GM18508 (cell line): ENCODE data around the gene PCDHGA1.
"Not testable (repeated sequence)": the region's sequence is repeated elsewhere in the genome, so short reads cannot be mapped to it uniquely, and the experiment has no call there.

ENCODE experiments used
- ATAC-seq: cut with Tn5 transposase; IDR thresholded peaks from one replicate; pipeline ENCODE4 v1.9.1; 2021; ENCODE audit warnings: moderate number of reproducible peaks; ENCODE audit not compliant: insufficient read depth, unreplicated experiment

PCDHGA1 gene

GRCh38 chr5:141375444-141376155, 45.3 kb downstream of the PCDHGA1 start:
- ATAC-seq: not testable (repeated sequence)

DNA sequence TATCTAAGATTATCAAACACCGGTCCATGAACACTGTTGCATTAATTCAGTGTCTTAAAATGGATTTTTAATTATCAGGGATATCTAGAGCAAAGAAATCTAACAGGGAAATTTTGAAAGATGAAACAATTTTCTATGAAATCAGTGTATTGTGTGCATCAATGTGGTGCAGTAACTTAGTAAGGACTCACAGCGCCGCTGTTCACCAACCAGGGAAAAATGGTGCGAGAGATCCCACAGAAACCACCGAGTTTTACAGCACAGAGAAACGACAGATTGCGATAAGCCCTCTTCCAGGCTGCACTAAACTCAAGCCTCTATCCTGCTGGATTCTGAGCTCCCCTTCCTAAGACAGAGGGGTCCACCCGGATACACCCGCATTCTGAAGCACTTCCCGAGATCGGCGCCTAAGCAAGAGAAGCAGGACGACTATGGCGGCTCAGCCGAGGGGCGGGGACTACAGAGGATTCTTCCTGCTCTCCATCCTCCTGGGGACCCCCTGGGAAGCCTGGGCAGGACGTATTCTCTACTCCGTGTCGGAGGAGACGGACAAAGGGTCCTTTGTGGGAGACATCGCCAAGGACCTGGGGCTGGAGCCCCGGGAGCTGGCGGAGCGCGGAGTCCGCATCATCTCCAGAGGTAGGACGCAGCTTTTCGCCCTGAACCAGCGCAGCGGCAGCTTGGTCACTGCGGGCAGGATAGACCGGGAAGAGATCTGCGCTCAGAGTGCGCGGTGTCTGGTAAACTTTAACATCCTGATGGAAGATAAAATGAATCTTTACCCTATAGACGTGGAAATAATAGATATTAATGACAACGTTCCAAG, 52.4 kb downstream of the PCDHGA1 start, which contains the start of gene PCDHGA7:
Gene PCDHGA7 (plus strand): TSS at position 274 of the 826 bp plus-strand sequence. CDS start 158 bp downstream, at position 432.
- no peak for ATAC-seq

DNA sequence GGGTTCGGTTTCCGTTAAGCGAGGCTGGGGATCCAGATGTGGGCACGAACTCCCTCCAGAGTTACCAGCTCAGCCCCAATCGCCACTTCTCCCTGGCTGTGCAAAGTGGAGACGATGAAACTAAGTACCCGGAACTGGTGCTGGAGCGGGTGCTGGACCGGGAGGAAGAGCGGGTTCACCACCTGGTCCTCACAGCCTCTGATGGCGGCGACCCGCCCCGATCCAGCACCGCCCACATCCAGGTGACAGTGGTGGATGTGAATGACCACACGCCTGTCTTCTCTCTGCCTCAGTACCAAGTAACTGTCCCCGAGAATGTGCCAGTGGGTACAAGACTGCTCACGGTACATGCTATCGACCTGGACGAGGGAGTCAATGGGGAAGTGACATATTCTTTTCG, 53.0 kb downstream of the PCDHGA1 start:
- ATAC-seq: no peak

- no peak for ATAC-seq
Observed at GRCh38 chr5:141384471-141385267, 54.4 kb downstream of the PCDHGA1 start.

DNA sequence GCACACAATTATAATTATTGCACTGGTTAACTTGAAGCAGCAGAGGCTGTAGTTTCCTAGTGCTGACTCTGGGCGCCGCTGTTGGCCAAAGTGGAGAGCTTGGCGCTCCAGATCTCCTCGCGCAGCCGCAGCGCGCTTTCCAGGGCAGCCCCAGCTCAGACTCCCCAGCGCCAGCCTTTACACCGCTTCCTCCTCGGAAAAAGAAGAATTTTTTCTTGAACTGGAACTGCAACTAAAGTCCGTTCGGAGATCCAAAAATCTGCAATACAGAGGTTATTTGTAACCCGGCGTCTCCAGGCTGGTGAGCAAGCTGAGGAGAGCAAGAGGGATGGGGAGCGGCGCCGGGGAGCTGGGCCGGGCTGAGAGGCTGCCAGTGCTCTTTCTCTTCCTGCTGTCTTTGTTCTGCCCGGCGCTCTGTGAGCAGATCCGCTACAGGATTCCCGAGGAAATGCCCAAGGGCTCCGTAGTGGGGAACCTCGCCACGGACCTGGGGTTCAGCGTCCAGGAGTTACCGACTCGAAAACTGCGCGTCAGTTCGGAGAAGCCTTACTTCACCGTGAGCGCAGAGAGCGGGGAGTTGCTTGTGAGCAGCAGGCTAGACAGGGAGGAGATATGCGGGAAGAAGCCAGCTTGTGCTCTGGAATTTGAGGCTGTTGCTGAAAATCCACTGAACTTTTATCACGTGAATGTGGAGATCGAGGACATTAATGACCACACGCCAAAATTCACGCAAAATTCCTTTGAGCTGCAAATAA, 57.4 kb downstream of the PCDHGA1 start, which contains the start of gene PCDHGB4:
Gene PCDHGB4 (plus strand): TSS at position 142 of the 755 bp plus-strand sequence. CDS start 187 bp downstream, at position 329.
- peak; percentile 89 for ATAC-seq

- no peak for ATAC-seq
Observed at GRCh38 chr5:141388661-141389060, 58.3 kb downstream of the PCDHGA1 start.

- ATAC-seq: no peak
Observed at GRCh38 chr5:141389153-141390042, 59.1 kb downstream of the PCDHGA1 start.

DNA sequence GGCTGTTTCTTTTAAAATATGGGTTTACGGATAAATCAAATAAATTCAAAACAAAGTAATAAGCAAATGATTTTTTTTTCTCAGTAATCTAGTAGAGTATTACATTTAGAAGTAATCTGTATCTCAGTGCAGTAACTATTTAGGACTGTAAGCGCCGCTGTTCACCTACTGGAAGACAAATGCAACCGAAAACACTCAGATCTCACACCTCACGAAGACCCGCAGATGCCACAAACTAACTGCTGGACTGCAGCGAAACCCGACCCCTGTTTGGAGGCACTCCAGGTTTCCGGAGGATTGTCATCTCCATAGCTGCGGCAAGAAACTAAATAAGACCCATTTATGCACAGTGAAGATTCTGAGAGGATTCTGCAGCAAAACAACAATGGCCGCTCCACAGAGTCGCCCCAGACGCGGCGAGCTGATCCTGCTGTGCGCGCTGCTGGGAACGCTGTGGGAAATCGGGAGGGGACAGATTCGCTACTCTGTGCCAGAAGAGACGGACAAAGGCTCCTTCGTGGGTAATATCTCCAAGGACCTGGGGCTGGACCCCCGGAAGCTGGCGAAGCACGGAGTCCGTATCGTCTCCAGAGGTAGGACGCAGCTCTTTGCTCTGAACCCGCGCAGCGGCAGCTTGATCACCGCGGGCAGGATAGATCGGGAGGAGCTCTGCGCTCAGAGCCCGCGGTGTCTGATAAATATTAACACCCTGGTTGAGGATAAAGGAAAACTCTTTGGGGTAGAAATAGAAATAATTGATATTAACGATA, 62.3 kb downstream of the PCDHGA1 start, which contains the start of gene PCDHGA8:
Gene PCDHGA8 (plus strand): TSS at position 205 of the 770 bp plus-strand sequence. CDS start 181 bp downstream, at position 386.
- no peak for ATAC-seq

DNA sequence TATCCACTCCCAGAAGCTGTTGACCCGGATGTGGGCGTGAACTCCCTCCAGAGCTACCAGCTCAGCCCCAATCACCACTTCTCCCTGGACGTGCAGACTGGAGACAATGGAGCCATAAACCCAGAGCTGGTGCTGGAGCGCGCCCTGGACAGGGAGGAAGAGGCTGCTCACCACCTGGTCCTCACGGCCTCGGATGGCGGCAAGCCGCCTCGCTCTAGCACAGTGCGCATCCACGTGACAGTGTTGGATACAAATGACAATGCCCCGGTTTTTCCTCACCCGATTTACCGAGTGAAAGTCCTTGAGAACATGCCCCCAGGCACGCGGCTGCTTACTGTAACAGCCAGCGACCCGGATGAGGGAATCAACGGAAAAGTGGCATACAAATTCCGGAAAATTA, 63.0 kb downstream of the PCDHGA1 start:
- ATAC-seq: no peak

DNA sequence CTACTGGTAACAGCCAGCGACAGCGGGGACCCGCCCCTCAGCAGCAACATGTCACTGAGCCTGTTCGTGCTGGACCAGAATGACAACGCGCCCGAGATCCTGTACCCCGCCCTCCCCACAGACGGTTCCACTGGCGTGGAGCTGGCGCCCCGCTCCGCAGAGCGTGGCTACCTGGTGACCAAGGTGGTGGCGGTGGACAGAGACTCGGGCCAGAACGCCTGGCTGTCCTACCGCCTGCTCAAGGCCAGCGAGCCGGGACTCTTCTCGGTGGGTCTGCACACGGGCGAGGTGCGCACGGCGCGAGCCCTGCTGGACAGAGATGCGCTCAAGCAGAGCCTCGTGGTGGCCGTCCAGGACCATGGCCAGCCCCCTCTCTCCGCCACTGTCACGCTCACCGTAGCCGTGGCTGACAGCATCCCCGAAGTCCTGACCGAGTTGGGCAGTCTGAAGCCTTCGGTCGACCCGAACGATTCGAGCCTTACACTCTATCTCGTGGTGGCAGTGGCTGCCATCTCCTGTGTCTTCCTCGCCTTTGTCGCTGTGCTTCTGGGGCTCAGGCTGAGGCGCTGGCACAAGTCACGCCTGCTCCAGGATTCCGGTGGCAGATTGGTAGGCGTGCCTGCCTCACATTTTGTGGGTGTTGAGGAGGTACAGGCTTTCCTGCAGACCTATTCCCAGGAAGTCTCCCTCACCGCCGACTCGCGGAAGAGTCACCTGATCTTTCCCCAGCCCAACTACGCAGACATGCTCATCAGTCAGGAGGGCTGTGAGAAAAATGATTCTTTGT, 64.3 kb downstream of the PCDHGA1 start:
- ATAC-seq: not testable (repeated sequence)

GRCh38 chr5:141397756-141398551, 67.6 kb downstream of the PCDHGA1 start, which contains the start of gene PCDHGB5:
PCDHGB5 (plus strand) TSS chr5:141397947; CDS start chr5:141398128, 181 bp downstream.
- ATAC-seq: peak; percentile 97

DNA sequence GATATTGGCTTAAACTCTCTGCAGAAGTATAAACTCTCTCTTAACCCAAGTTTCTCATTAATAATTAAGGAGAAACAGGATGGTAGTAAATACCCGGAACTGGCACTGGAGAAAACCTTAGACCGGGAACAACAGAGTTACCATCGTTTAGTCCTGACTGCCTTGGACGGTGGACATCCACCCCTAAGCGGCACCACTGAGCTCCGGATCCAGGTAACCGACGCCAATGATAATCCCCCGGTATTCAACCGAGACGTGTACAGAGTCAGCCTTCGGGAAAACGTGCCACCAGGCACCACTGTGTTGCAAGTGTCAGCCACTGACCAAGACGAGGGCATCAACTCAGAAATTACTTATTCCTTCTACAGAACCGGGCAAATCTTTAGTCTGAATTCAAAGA, 68.3 kb downstream of the PCDHGA1 start:
- no peak for ATAC-seq

- ATAC-seq: no peak
Observed at GRCh38 chr5:141399555-141400258, 69.4 kb downstream of the PCDHGA1 start.

- no peak for ATAC-seq
Observed at GRCh38 chr5:141402553-141403243, 72.4 kb downstream of the PCDHGA1 start, which contains the start of gene PCDHGA9. PCDHGA9 (plus strand) TSS chr5:141402778; CDS start chr5:141402953, 175 bp downstream.

DNA sequence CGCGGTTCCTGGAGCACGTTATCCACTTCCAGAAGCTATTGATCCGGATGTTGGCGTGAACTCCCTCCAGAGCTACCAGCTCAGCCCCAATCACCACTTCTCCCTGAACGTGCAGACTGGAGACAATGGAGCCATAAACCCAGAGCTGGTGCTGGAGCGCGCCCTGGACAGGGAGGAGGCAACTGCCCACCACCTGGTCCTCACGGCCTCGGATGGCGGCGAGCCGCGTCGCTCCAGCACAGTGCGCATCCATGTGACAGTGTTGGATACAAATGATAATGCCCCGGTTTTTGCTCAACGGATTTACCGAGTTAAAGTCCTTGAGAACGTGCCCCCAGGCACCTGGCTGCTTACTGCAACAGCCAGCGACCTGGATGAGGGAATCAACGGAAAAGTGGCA, 73.1 kb downstream of the PCDHGA1 start:
- ATAC-seq: no peak
